HL-60 (cell line): Measurements from ENCODE around the gene LRP6.
A peak's percentile ranks its signal among the peaks of the same experiment; 100 is the strongest.
"Not testable (repeated sequence)": the region's sequence is repeated elsewhere in the genome, so short reads cannot be mapped to it uniquely, and the experiment has no call there.

Experiments
- DNase-seq, 2 experiments: peaks; one replicate each; pipeline ENCODE4 v3.0.0-alpha.2; 2010 to 2020; ENCODE audit warnings: low read depth in 1 of 2, low spot score in 1 of 2
- H3K27ac ChIP-seq: fragments of 250-450 bp; sonication (Bioruptor Pico); replicated peaks from 2 replicates; pipeline ENCODE4 v1.5.1; 2020; ENCODE audit warnings: mild to moderate bottlenecking, moderate library complexity
- H3K27me3 ChIP-seq: fragments of 250-450 bp; sonication (Bioruptor Pico); 2 replicates; pipeline ENCODE4 v1.5.1; 2021; ENCODE audit warnings: mild to moderate bottlenecking, moderate library complexity; ENCODE audit not compliant: insufficient read depth, poor library complexity, severe bottlenecking
- H3K4me3 ChIP-seq: replicated peaks from 2 replicates; pipeline ENCODE4 v1.5.1; 2011; ENCODE audit warnings: mild to moderate bottlenecking, control low read depth, low read length; ENCODE audit not compliant: insufficient read depth
- CTCF ChIP-seq: IDR thresholded peaks from one replicate; pipeline ENCODE4 v1.5.1; 2011; ENCODE audit warnings: low read length, control low read depth, inconsistent platforms; ENCODE audit not compliant: insufficient read depth
- GABPA ChIP-seq: IDR thresholded peaks from 2 replicates; pipeline ENCODE4 v1.6.1; 2012; ENCODE audit warnings: low read depth
- POLR2AphosphoS5 ChIP-seq: IDR thresholded peaks from 2 replicates; pipeline ENCODE4 v1.6.1; 2012; ENCODE audit warnings: low read depth
- REST ChIP-seq: IDR thresholded peaks from 2 replicates; pipeline ENCODE4 v1.6.1; 2012; ENCODE audit warnings: low read depth; ENCODE audit not compliant: insufficient replicate concordance
- SPI1 ChIP-seq: IDR thresholded peaks from 2 replicates; pipeline ENCODE4 v1.6.1; 2012; ENCODE audit warnings: low read depth, mild to moderate bottlenecking, borderline replicate concordance

Gene LRP6

GRCh38 chr12:12265571-12266388, 1.1 kb downstream of the LRP6 start:
- Histone ChIP-seq H3K4me3 (peak overlapping the region; percentile 63), H3K27me3 (peaks cover 35% of the 10 kb centered on the region), H3K27ac (no peak overlapping the region)
- TF ChIP-seq SPI1, result no peak
- TF ChIP-seq REST, result no peak
- TF ChIP-seq CTCF, result no peak
- no peak for TF ChIP-seq POLR2AphosphoS5
- no peak for TF ChIP-seq GABPA
- DNase-seq, result no peak

- Histone ChIP-seq H3K27ac (no peak overlapping the region), H3K4me3 (no peak overlapping the region), H3K27me3 (peaks cover 35% of the 10 kb centered on the region)
- TF ChIP-seq CTCF, result no peak
- TF ChIP-seq REST, result no peak
- no peak for TF ChIP-seq POLR2AphosphoS5
- no peak for TF ChIP-seq GABPA
- TF ChIP-seq SPI1, result no peak
- no peak for DNase-seq
Observed at GRCh38 chr12:12265035-12265434, 1.8 kb downstream of the LRP6 start.

GRCh38 chr12:12263909-12264308, 2.9 kb downstream of the LRP6 start:
- DNase-seq, result no peak
- TF ChIP-seq POLR2AphosphoS5 (no peak), SPI1 (no peak), GABPA (no peak), CTCF (no peak), REST (no peak)
- peaks cover 35% of the 10 kb centered on the region for H3K27me3 ChIP-seq
- no peak overlapping the region for H3K27ac ChIP-seq
- H3K4me3 ChIP-seq, result no peak overlapping the region

GRCh38 chr12:12256291-12256757, 10.5 kb downstream of the LRP6 start:
- not testable (repeated sequence) for DNase-seq, H3K27me3 ChIP-seq, H3K4me3 ChIP-seq, H3K27ac ChIP-seq
